CD14-positive monocyte (primary cell): ENCODE data around the gene AQP6. TPM values are rescaled to one million over a fixed set of nuclear protein-coding genes. Genes with fewer than 3 reads are reported as not detected.

ENCODE experiments used
- DNase-seq, 3 donors: peaks; one replicate each; pipeline ENCODE4 v3.0.0-alpha.2; 2011 to 2022
- H2AFZ ChIP-seq: 2 replicates; pipeline ENCODE4 v1.6.0; 2012; ENCODE audit warnings: mild to moderate bottlenecking, low read depth, low read length, inconsistent platforms; ENCODE audit not compliant: insufficient read depth, poor library complexity, severe bottlenecking
- H3K27ac ChIP-seq, 2 donors: 1 replicate in 1 of 2; 2 replicates in 1 of 2; pipeline ENCODE4 v1.5.1; 2012 to 2013; ENCODE audit warnings: low read length in 2 of 2, control low read depth in 1 of 2, inconsistent platforms in 1 of 2, low read depth in 1 of 2, mild to moderate bottlenecking in 1 of 2
- H3K27me3 ChIP-seq, 2 donors: one replicate each; pipeline versions ENCODE4 v1.6.0 to v1.6.1; 2011 to 2013; ENCODE audit warnings: low read length in 2 of 2; ENCODE audit not compliant: control insufficient read depth in 2 of 2, insufficient read depth in 2 of 2
- H3K36me3 ChIP-seq, 2 donors: replicated peaks in 1 of 2; 1 replicate in 1 of 2; 2 replicates in 1 of 2; pipeline versions ENCODE4 v1.5.1 to v1.6.1; 2012 to 2013; ENCODE audit warnings: low read length in 2 of 2, control low read depth in 1 of 2, inconsistent platforms in 1 of 2, mild to moderate bottlenecking in 1 of 2; ENCODE audit not compliant: insufficient read depth in 2 of 2, control insufficient read depth in 1 of 2
- H3K4me1 ChIP-seq, 2 donors: 1 replicate in 1 of 2; 2 replicates in 1 of 2; pipeline versions ENCODE4 v1.5.1 to v1.6.1; 2012 to 2013; ENCODE audit warnings: low read length in 2 of 2, control low read depth in 1 of 2, inconsistent platforms in 1 of 2, mild to moderate bottlenecking in 1 of 2, moderate library complexity in 1 of 2; ENCODE audit not compliant: insufficient read depth in 2 of 2, control insufficient read depth in 1 of 2
- H3K4me2 ChIP-seq: replicated peaks from 2 replicates; pipeline ENCODE3; 2012; ENCODE audit warnings: low read length, moderate library complexity, mild to moderate bottlenecking; ENCODE audit not compliant: poor library complexity, severe bottlenecking; ENCODE audit errors: extremely low read depth
- H3K4me3 ChIP-seq, 3 experiments: fragments of 200-600 bp in 1 of 3; sonication (generic) in 1 of 3; replicated peaks in 1 of 3; 1 replicate in 2 of 3; 2 replicates in 1 of 3; pipeline ENCODE4 v1.5.1; 2011 to 2013; ENCODE audit warnings: low read length in 3 of 3, mild to moderate bottlenecking in 3 of 3, control low read depth in 2 of 3, low read depth in 2 of 3, inconsistent platforms in 1 of 3, moderate library complexity in 1 of 3
- H3K79me2 ChIP-seq: 2 replicates; pipeline ENCODE4 v1.6.0; 2012; ENCODE audit warnings: mild to moderate bottlenecking, control low read depth, inconsistent platforms, low read length, moderate library complexity; ENCODE audit not compliant: insufficient read depth
- H3K9ac ChIP-seq: 2 replicates; pipeline ENCODE4 v1.6.0; 2017; ENCODE audit warnings: low read length, mild to moderate bottlenecking; ENCODE audit not compliant: insufficient read depth, poor library complexity, severe bottlenecking
- H3K9me3 ChIP-seq, 2 donors: replicated peaks in 1 of 2; 1 replicate in 1 of 2; 2 replicates in 1 of 2; pipeline versions ENCODE4 v1.5.1 to v1.6.1; 2012 to 2013; ENCODE audit warnings: low read length in 2 of 2, control low read depth in 1 of 2; ENCODE audit not compliant: control insufficient read depth in 1 of 2, insufficient read depth in 1 of 2
- H4K20me1 ChIP-seq: 2 replicates; pipeline ENCODE4 v1.6.0; 2012; ENCODE audit warnings: mild to moderate bottlenecking, low read length, control low read depth, moderate library complexity; ENCODE audit not compliant: insufficient read depth
- H3K27ac Mint-ChIP-seq, 7 donors: one replicate each; pipeline ENCODE4 v1.8.0; 2020; ENCODE audit warnings: mild to moderate bottlenecking in 7 of 7, mixed read lengths in 7 of 7, moderate library complexity in 6 of 7, inconsistent platforms in 2 of 7
- H3K27me3 Mint-ChIP-seq, 3 donors: one replicate each; pipeline ENCODE4 v1.8.0; 2021 to 2022; ENCODE audit warnings: low read depth in 3 of 3, mild to moderate bottlenecking in 3 of 3, mixed read lengths in 3 of 3, moderate library complexity in 3 of 3, inconsistent platforms in 1 of 3
- H3K36me3 Mint-ChIP-seq, 2 donors: one replicate each; pipeline ENCODE4 v1.8.0; 2020; ENCODE audit warnings: mixed read lengths in 2 of 2, inconsistent platforms in 1 of 2, mild to moderate bottlenecking in 1 of 2
- H3K4me1 Mint-ChIP-seq: one replicate; pipeline ENCODE4 v1.8.0; 2020; ENCODE audit warnings: mild to moderate bottlenecking, mixed read lengths
- H3K4me3 Mint-ChIP-seq, 2 donors: one replicate each; pipeline ENCODE4 v1.8.0; 2020; ENCODE audit warnings: mild to moderate bottlenecking in 2 of 2, mixed read lengths in 2 of 2, moderate library complexity in 1 of 2
- H3K9me3 Mint-ChIP-seq, 7 donors: one replicate each; pipeline ENCODE4 v1.8.0; 2020 to 2022; ENCODE audit warnings: mixed read lengths in 7 of 7, mild to moderate bottlenecking in 6 of 7, moderate library complexity in 6 of 7, inconsistent platforms in 2 of 7
- CTCF ChIP-seq: fragments of 200-600 bp; IDR thresholded peaks from one replicate; pipeline ENCODE4 v1.8.0; 2022; ENCODE audit warnings: antibody characterized with exemption, mild to moderate bottlenecking
- WGBS: methylation state at CpG from one replicate; pipeline ENCODE4 v1.1.5; 2013; ENCODE audit warnings: missing lambda C conversion rate; ENCODE audit not compliant: insufficient coverage; 5-methylcytosine and 5-hydroxymethylcytosine counted together
- intact Hi-C, 2 donors: fragments of 100-400 bp; cut with micrococcal nuclease; formaldehyde crosslinking; loops; one replicate each; pipeline versions ENCODE4 v1.15.0 to v1.15.1; 2023
- polyA plus RNA-seq, 3 donors: library from polyadenylated mRNA; depleted of rRNA in 1 of 3; unstranded in 2 of 3; stranded (reverse) in 1 of 3; fragments of 300-500 nt in 2 of 3; fragments of >200 nt in 1 of 3; fragmentation: Illumina TruSeq in 2 of 3; gene quantifications; 1 replicate in 2 of 3; 2 replicates in 1 of 3; pipeline ENCODE4 v1.2.3, GENCODE V29; 2012 to 2021

The AQP6 gene
- polyA plus RNA-seq, 3 donors, result 0.04 TPM; not detected in 2

DNA sequence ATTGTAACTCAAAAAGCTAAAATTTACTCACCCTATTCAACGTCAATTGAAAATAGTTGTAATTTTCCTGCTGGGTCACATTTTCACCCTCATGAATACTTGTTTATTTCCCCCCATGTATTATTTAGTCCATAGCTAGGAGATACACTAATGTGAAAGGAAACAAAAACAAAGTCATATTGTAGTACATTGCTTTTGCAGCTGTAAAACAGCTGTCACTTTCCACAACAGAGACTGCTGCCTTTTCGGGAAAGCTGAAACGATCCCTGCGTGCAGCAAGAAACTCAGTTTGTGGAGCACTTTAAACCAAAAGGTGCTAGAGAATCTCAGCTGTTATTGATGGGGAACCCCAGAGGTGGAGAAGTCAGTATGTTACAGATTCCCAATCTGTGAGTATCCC, 48.3 kb downstream of the AQP6 start:
- Histone ChIP-seq H4K20me1 (no peaks in the 10 kb centered on the region), H3K27ac (peak overlapping the region in 1 of 2 donors; percentile 10), H3K4me1 (peaks cover 31 to 38% of the 10 kb centered on the region in 2 donors), H3K79me2 (peaks cover 94% of the 10 kb centered on the region), H2AFZ (no peak overlapping the region), H3K36me3 (peaks cover 0 to 2% of the 10 kb centered on the region in 2 donors), H3K27me3 (no peaks in the 10 kb centered on the region), H3K4me2 (no peak overlapping the region), H3K9me3 (no peaks in the 10 kb centered on the region), H3K4me3 (no peak overlapping the region), H3K9ac (no peak overlapping the region)
- H3K27ac Mint-ChIP-seq, result peak overlapping the region in 1 of 7 donors; percentile 8
- WGBS, result no CpG with 5 or more reads among the region's 4 CpGs
- no peak for TF ChIP-seq CTCF
- no peaks in the 10 kb centered on the region for H3K27me3 Mint-ChIP-seq
- no peak overlapping the region for H3K4me3 Mint-ChIP-seq
- peaks cover 0 to under 1% of the 10 kb centered on the region in 2 donors for H3K36me3 Mint-ChIP-seq
- H3K4me1 Mint-ChIP-seq, result peaks cover 52% of the 10 kb centered on the region
- intact Hi-C loops, result no loop called here
- no peak for DNase-seq
- no peaks in the 10 kb centered on the region for H3K9me3 Mint-ChIP-seq

GRCh38 chr12:50022903-50023302, 50.2 kb downstream of the AQP6 start:
- Histone ChIP-seq H3K27ac (no peak overlapping the region), H3K9ac (no peak overlapping the region), H3K4me3 (no peak overlapping the region), H4K20me1 (no peaks in the 10 kb centered on the region), H3K79me2 (peaks cover 75% of the 10 kb centered on the region), H3K36me3 (peaks cover 2 to 10% of the 10 kb centered on the region in 2 donors), H3K4me1 (peaks cover 19 to 23% of the 10 kb centered on the region in 2 donors), H2AFZ (no peak overlapping the region), H3K4me2 (no peak overlapping the region), H3K9me3 (no peaks in the 10 kb centered on the region), H3K27me3 (no peaks in the 10 kb centered on the region)
- TF ChIP-seq CTCF, result no peak
- H3K4me1 Mint-ChIP-seq, result peaks cover 39% of the 10 kb centered on the region
- no peaks in the 10 kb centered on the region for H3K9me3 Mint-ChIP-seq
- no peak for DNase-seq
- intact Hi-C loops, result no loop called here
- no peaks in the 10 kb centered on the region for H3K27me3 Mint-ChIP-seq
- H3K27ac Mint-ChIP-seq, result no peak overlapping the region
- H3K36me3 Mint-ChIP-seq, result peaks cover 9 to 11% of the 10 kb centered on the region in 2 donors
- no peak overlapping the region for H3K4me3 Mint-ChIP-seq
- WGBS, result no CpG with 5 or more reads among the region's 1 CpG
